K562 (cell line): ENCODE results near the gene RFNG. TPM values are rescaled to one million over a fixed set of nuclear protein-coding genes. Genes with fewer than 3 reads are reported as not detected.
A peak's percentile ranks its signal among the peaks of the same experiment; 100 is the strongest.

Experiments
- ATAC-seq: fragments of 200-7000 bp; cut with Tn5 transposase; 3 replicates; pipeline ENCODE4 v1.9.1; 2020; ENCODE audit warnings: moderate library complexity
- BruUV-seq: library from RNA; stranded (reverse); fragments of 400-500 nt; replicated peaks from 2 replicates; lab custom pipeline; 2021; lab: Mats Ljungman, UMichigan
- CTCF ChIA-PET: fragments of 300-600 bp; formaldehyde crosslinking; extraction: SDS; loops from one replicate; lab custom pipeline; 2021; ENCODE audit warnings: low intra/inter-chr PET ratio; lab: Yijun Ruan, JAX
- POLR2A ChIA-PET: fragments of 300-600, 350-650 bp; sonication (Branson Sonifier 250); formaldehyde crosslinking; extraction: SDS; loops from one replicate; lab custom pipeline; 2021; ENCODE audit warnings: antibody characterized with exemption, inconsistent platforms; lab: Yijun Ruan, JAX
- DNase-seq, 4 experiments: peaks; one replicate each; pipeline versions ENCODE4 v3.0.0 to v3.0.0-alpha.2; 2011 to 2018; ENCODE audit warnings: low spot score in 3 of 4, mixed read lengths in 3 of 4; ENCODE audit errors: extremely low read depth in 1 of 4
- FAIRE-seq: peaks from 2 replicates; lab custom pipeline; 2011; peaks lifted over from hg19 to GRCh38; lab: Jason Lieb, UNC
- H2AFZ ChIP-seq: 2 replicates; pipeline ENCODE4 v1.6.0; 2011; ENCODE audit warnings: low read depth, low read length, control low read depth, inconsistent platforms
- H3K27ac ChIP-seq: fragments of 200-600 bp; 3 replicates; pipeline ENCODE4 v1.8.0; 2011; ENCODE audit warnings: low read depth, mild to moderate bottlenecking, control low read depth, inconsistent platforms, low read length, moderate library complexity, mixed read lengths; ENCODE audit errors: extremely low read depth
- H3K27me3 ChIP-seq, 2 experiments: fragments of 300-600 bp in 1 of 2; 2 replicates in 1 of 2; 3 replicates in 1 of 2; pipeline versions ENCODE4 v1.6.0 to v1.8.0; 2011; ENCODE audit warnings: inconsistent platforms in 2 of 2, low read length in 2 of 2, mild to moderate bottlenecking in 1 of 2, mixed read lengths in 1 of 2, moderate library complexity in 1 of 2; ENCODE audit not compliant: control insufficient read depth in 2 of 2, insufficient read depth in 2 of 2
- H3K36me3 ChIP-seq: fragments of 300-600 bp; 3 replicates; pipeline ENCODE4 v1.8.0; 2011; ENCODE audit warnings: mild to moderate bottlenecking, low read length, inconsistent platforms; ENCODE audit not compliant: control insufficient read depth, insufficient read depth
- H3K4me1 ChIP-seq, 2 experiments: fragments of 200-600 bp in 1 of 2; replicated peaks in 1 of 2; 2 replicates in 1 of 2; 3 replicates in 1 of 2; pipeline versions ENCODE4 v1.5.1 to v1.8.0; 2011; ENCODE audit warnings: inconsistent platforms in 2 of 2, low read length in 2 of 2, mild to moderate bottlenecking in 1 of 2, mixed read lengths in 1 of 2, moderate library complexity in 1 of 2; ENCODE audit not compliant: control insufficient read depth in 2 of 2, insufficient read depth in 2 of 2
- H3K4me2 ChIP-seq: 2 replicates; pipeline ENCODE4 v1.6.1; 2011; ENCODE audit warnings: low read length, control low read depth, inconsistent platforms, mixed read lengths; ENCODE audit not compliant: insufficient read depth
- H3K4me3 ChIP-seq: fragments of 200-600 bp; sonication (generic), shearing (Covaris generic); 2 replicates; pipeline ENCODE4 v1.5.1; 2016; ENCODE audit warnings: control low read depth, inconsistent platforms
- H3K79me2 ChIP-seq: fragments of 200-600 bp; 3 replicates; pipeline ENCODE4 v1.8.0; 2011; ENCODE audit warnings: low read length, inconsistent platforms; ENCODE audit not compliant: control insufficient read depth, insufficient read depth
- H3K9ac ChIP-seq, 2 experiments: 2 replicates each; pipeline versions ENCODE4 v1.6.0 to v1.6.1; 2011; ENCODE audit warnings: low read depth in 2 of 2, low read length in 2 of 2, control low read depth in 1 of 2, inconsistent platforms in 1 of 2, mild to moderate bottlenecking in 1 of 2, mixed read lengths in 1 of 2; ENCODE audit not compliant: insufficient read depth in 1 of 2
- H3K9me1 ChIP-seq: one replicate; pipeline ENCODE4 v1.6.0; 2011; ENCODE audit warnings: inconsistent platforms, mild to moderate bottlenecking, low read length, moderate library complexity; ENCODE audit not compliant: control insufficient read depth, insufficient read depth
- H3K9me3 ChIP-seq: replicated peaks from 2 replicates; pipeline ENCODE4 v1.5.1; 2011; ENCODE audit warnings: low read depth, low read length, inconsistent platforms; ENCODE audit not compliant: control insufficient read depth, insufficient read depth
- H4K20me1 ChIP-seq: replicated peaks from 2 replicates; pipeline ENCODE4 v1.6.1; 2011; ENCODE audit warnings: low read length, inconsistent platforms, mixed read lengths; ENCODE audit not compliant: control insufficient read depth, insufficient read depth
- ARID1B ChIP-seq: fragments of 450-650 bp; IDR thresholded peaks from 2 replicates; pipeline ENCODE4 v1.6.1; 2016; ENCODE audit warnings: antibody characterized with exemption, mild to moderate bottlenecking, inconsistent platforms
- BCOR ChIP-seq: fragments of 450-650 bp; IDR thresholded peaks from 2 replicates; pipeline ENCODE4 v1.6.1; 2016
- COPS2 ChIP-seq: fragments of 450-650 bp; conservative IDR thresholded peaks from 2 replicates; pipeline ENCODE4 v1.6.1; 2016; ENCODE audit warnings: mild to moderate bottlenecking, moderate library complexity
- JUND ChIP-seq, 2 experiments: IDR thresholded peaks; 2 replicates in 1 of 2; 3 replicates in 1 of 2; pipeline ENCODE4 v1.6.1; 2011; ENCODE audit warnings: borderline replicate concordance in 2 of 2, low read depth in 2 of 2, low read length in 2 of 2, improper control_type of control experiment in 1 of 2, missing biosample characterization in 1 of 2, missing genetic modification characterization in 1 of 2, missing genetic modification reagents in 1 of 2
- KLF6 ChIP-seq: fragments of 250-450 bp; sonication (Bioruptor Pico); IDR thresholded peaks from 2 replicates; pipeline ENCODE4 v1.4.0; 2020; ENCODE audit warnings: mild to moderate bottlenecking, moderate library complexity, borderline replicate concordance
- NBN ChIP-seq: fragments of 450-650 bp; IDR thresholded peaks from 2 replicates; pipeline ENCODE4 v1.6.1; 2016; ENCODE audit warnings: low read depth, mild to moderate bottlenecking
- SRSF7 ChIP-seq: fragments of 200-400 bp; formaldehyde crosslinking; optimal IDR thresholded peaks from 2 replicates; pipeline ENCODE3; 2017; ENCODE audit warnings: mild to moderate bottlenecking, low read depth, low read length
- TCF7L2 ChIP-seq: fragments of 150-350 bp; IDR thresholded peaks from 2 replicates; pipeline ENCODE4 v1.6.1; 2016; ENCODE audit warnings: low read depth, mild to moderate bottlenecking, low read length, moderate library complexity
- ZBTB1 ChIP-seq: sonication (generic); formaldehyde crosslinking; IDR thresholded peaks from 2 replicates; pipeline ENCODE4 v1.8.1; 2023; ENCODE audit warnings: missing genetic modification reagents, low read depth, mild to moderate bottlenecking, borderline replicate concordance
- ZNF431 ChIP-seq: sonication (generic); formaldehyde crosslinking; IDR thresholded peaks from 2 replicates; pipeline ENCODE4 v1.8.0; 2022; ENCODE audit warnings: mild to moderate bottlenecking, missing genetic modification reagents
- ZNF76 ChIP-seq: fragments of 250-450 bp; sonication (Bioruptor Pico); IDR thresholded peaks from 2 replicates; pipeline ENCODE4 v1.4.0; 2020; ENCODE audit warnings: mild to moderate bottlenecking, moderate library complexity, borderline replicate concordance
- WGBS: fragments of 100-300 bp; shearing (Covaris generic); methylation state at CpG from one replicate; pipeline ENCODE4 v1.1.6; 2016; ENCODE audit warnings: low coverage, mixed read lengths; ENCODE audit not compliant: insufficient coverage; ENCODE audit errors: missing lambda C conversion rate; 5-methylcytosine and 5-hydroxymethylcytosine counted together
- in situ Hi-C: fragments of 300-500 bp; cut with MboI; formaldehyde crosslinking; loops from 4 replicates; pipeline ENCODE4 v1.15.0; 2018; ENCODE audit warnings: inconsistent platforms, mixed read lengths
- intact Hi-C: fragments of 100-400 bp; cut with micrococcal nuclease; formaldehyde crosslinking; loops from 2 replicates; pipeline ENCODE4 v1.14.2; 2022
- polyA plus RNA-seq, 8 experiments: library from polyadenylated mRNA; depleted of rRNA in 4 of 8; stranded (reverse) in 5 of 8; unstranded in 3 of 8; fragments of >200 nt; fragmentation: Nextera tagmentation in 2 of 8; fragmentation: Illumina TruSeq in 1 of 8; extraction: Ambion mirVana in 2 of 8; extraction: Trizol in 1 of 8; gene quantifications; 2 replicates each; pipeline versions ENCODE4 v1.2.1 to v1.2.3, GENCODE V29; 2011 to 2014; ENCODE audit warnings: inconsistent platforms in 1 of 8, missing spikeins in 1 of 8
- total RNA-seq, 7 experiments: library from RNA; depleted of rRNA in 6 of 7; stranded (reverse); fragments of >200 nt in 6 of 7; fragmentation: Illumina TruSeq in 2 of 7; extraction: Trizol in 2 of 7; gene quantifications; 2 replicates each; pipeline versions ENCODE4 v1.2.1 to v1.2.3, GENCODE V29; 2011 to 2021; ENCODE audit warnings: low replicate concordance in 1 of 7
- TF ChIP-seq, protein P1 (sequence below): sonication (generic); formaldehyde crosslinking; IDR thresholded peaks from 2 replicates; pipeline ENCODE4 v1.8.0; 2022; ENCODE audit warnings: mild to moderate bottlenecking, missing genetic modification reagents
- TF ChIP-seq, protein P2 (sequence below): sonication (generic); formaldehyde crosslinking; IDR thresholded peaks from 2 replicates; pipeline ENCODE4 v1.9.0; 2022; ENCODE audit warnings: mild to moderate bottlenecking, missing genetic modification reagents

Gene RFNG
- total and polyA plus RNA-seq, 9 of the 15 experiments (the other 6 are each of a cell fraction or from before 2014, with no cell fraction given): 0.32 to 32.8 (median 9.5) TPM

DNA sequence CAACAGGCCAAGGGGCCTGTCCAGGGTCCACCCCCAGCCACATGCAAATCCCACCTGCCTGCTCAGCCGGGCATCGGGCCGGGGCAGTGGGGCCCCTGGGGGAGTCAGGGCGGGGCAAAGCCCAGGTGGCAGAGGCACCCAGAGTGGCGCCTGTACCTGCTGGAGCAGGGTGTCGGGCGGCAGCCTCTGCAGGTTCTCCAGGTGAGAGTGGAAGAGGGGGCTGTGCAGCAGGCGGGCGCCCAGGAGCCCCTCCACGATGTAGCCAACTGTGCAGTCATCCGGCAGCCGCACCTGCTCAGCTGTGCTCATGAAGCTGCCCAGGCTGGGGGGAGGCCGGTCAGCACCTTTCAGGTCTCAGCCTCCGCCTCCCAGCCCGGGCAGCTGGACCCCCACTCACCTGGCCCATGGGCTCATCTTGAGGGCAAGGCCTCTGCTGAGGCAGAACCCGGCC is 2.1 kb downstream of the RFNG start (continued):
- TF ChIP-seq, protein P1, sequence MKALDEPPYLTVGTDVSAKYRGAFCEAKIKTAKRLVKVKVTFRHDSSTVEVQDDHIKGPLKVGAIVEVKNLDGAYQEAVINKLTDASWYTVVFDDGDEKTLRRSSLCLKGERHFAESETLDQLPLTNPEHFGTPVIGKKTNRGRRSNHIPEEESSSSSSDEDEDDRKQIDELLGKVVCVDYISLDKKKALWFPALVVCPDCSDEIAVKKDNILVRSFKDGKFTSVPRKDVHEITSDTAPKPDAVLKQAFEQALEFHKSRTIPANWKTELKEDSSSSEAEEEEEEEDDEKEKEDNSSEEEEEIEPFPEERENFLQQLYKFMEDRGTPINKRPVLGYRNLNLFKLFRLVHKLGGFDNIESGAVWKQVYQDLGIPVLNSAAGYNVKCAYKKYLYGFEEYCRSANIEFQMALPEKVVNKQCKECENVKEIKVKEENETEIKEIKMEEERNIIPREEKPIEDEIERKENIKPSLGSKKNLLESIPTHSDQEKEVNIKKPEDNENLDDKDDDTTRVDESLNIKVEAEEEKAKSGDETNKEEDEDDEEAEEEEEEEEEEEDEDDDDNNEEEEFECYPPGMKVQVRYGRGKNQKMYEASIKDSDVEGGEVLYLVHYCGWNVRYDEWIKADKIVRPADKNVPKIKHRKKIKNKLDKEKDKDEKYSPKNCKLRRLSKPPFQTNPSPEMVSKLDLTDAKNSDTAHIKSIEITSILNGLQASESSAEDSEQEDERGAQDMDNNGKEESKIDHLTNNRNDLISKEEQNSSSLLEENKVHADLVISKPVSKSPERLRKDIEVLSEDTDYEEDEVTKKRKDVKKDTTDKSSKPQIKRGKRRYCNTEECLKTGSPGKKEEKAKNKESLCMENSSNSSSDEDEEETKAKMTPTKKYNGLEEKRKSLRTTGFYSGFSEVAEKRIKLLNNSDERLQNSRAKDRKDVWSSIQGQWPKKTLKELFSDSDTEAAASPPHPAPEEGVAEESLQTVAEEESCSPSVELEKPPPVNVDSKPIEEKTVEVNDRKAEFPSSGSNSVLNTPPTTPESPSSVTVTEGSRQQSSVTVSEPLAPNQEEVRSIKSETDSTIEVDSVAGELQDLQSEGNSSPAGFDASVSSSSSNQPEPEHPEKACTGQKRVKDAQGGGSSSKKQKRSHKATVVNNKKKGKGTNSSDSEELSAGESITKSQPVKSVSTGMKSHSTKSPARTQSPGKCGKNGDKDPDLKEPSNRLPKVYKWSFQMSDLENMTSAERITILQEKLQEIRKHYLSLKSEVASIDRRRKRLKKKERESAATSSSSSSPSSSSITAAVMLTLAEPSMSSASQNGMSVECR (CRISPR knock-in tag): no peak
- no peak for TF ChIP-seq SRSF7
- TF ChIP-seq COPS2: no peak
- TF ChIP-seq ARID1B: no peak
- no peak for TF ChIP-seq ZNF76 (CRISPR knock-in tag)
- no peak for TF ChIP-seq NBN

DNA sequence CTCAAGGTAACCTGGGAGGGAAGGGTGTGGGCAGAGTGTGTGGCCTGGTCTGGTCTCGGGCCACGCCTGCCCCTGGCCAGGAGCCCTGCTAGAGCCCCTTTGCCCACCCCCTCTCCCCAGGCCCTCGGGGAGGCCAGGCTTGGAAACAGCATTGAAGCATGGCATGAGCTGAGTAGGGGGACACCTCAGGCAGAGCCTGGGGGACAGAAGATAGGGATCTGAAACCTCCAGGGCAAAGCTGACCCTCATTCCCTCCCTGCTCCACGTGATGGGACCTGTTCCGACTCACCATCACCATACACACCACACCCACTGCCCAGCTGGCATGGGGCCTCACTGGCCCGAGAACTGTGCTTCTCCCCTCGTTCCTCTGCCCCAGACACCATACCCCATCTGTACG is 2.5 kb downstream of the RFNG start:
- Histone ChIP-seq H3K36me3 (peaks cover 49% of the 10 kb centered on the region; the same call in 2 of the 3 replicates), H3K79me2 (peaks cover 28% of the 10 kb centered on the region), H3K4me2 (no peak overlapping the region), H3K9me1 (peaks cover 2% of the 10 kb centered on the region), H3K27me3 (no peaks in the 10 kb centered on the region), H3K4me1 (peaks cover 6 to 72% of the 10 kb centered on the region in 2 experiments; a peak in 3 of 5 replicates), H2AFZ (no peak overlapping the region), H3K9ac (peak overlapping the region in 1 of 2 experiments; percentile 28; a peak in 1 of 4 replicates), H4K20me1 (0 out of 2 replicates have a peak, but pooled peaks cover 4% of the 10 kb centered on the region), H3K9me3 (no peaks in the 10 kb centered on the region), H3K4me3 (no peak overlapping the region), H3K27ac (no peak overlapping the region)
- no peak for ATAC-seq
- intact Hi-C loops: no loop called here
- in situ Hi-C loops: no loop called here
- no peak for DNase-seq
- ChIA-PET POLR2A (interaction anchor here (0.6 to 1.0 kb wide), 2 partner anchors 11 to 16 kb away, joined by 3 read pairs; partner anchors contain the start of gene DCXR), CTCF (no interaction called here)
- BruUV-seq: no TSS peak
- WGBS: 82% methylated on average over 8 of the region's 8 CpGs
- TF ChIP-seq, protein P2, sequence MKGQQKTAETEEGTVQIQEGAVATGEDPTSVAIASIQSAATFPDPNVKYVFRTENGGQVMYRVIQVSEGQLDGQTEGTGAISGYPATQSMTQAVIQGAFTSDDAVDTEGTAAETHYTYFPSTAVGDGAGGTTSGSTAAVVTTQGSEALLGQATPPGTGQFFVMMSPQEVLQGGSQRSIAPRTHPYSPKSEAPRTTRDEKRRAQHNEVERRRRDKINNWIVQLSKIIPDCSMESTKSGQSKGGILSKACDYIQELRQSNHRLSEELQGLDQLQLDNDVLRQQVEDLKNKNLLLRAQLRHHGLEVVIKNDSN (CRISPR knock-in tag): no peak
- TF ChIP-seq TCF7L2 (no peak), ZNF431 (no peak), ZBTB1 (CRISPR knock-in tag) (no peak), BCOR (no peak), KLF6 (CRISPR knock-in tag) (no peak), JUND (IDR thresholded peaks at IDR 0.05; ENCODE audit: borderline replicate concordance, low read depth, low read length) (no peak), JUND (tag; IDR thresholded peaks at IDR 0.05; ENCODE audit: borderline replicate concordance, low read depth, low read length) (no peak)
- no peak for FAIRE-seq
